Panc1 (cell line): ENCODE data around the gene GJA3.

Experiments used
- CTCF ChIP-seq: fragments of 450-650 bp; IDR thresholded peaks from 2 replicates; pipeline ENCODE4 v1.5.1; 2017; ENCODE audit warnings: mild to moderate bottlenecking
- POLR2AphosphoS5 ChIP-seq: IDR thresholded peaks from 2 replicates; pipeline ENCODE4 v1.6.1; 2012; ENCODE audit warnings: mild to moderate bottlenecking, low read depth, low read length, moderate library complexity
- REST ChIP-seq, 2 experiments: IDR thresholded peaks; 2 replicates each; pipeline ENCODE4 v1.6.1; 2011 to 2012; ENCODE audit warnings: low read depth in 2 of 2, control low read depth in 1 of 2, low read length in 1 of 2, mild to moderate bottlenecking in 1 of 2, moderate library complexity in 1 of 2; ENCODE audit not compliant: insufficient read depth in 1 of 2
- SIN3A ChIP-seq: IDR thresholded peaks from 2 replicates; pipeline ENCODE4 v1.6.1; 2012; ENCODE audit warnings: low read depth, mild to moderate bottlenecking, low read length, moderate library complexity, borderline replicate concordance; ENCODE audit not compliant: insufficient read depth
- TCF7L2 ChIP-seq: IDR thresholded peaks from 2 replicates; pipeline ENCODE4 v1.6.1; 2011; ENCODE audit warnings: mild to moderate bottlenecking, low read depth, low read length, inconsistent platforms

DNA sequence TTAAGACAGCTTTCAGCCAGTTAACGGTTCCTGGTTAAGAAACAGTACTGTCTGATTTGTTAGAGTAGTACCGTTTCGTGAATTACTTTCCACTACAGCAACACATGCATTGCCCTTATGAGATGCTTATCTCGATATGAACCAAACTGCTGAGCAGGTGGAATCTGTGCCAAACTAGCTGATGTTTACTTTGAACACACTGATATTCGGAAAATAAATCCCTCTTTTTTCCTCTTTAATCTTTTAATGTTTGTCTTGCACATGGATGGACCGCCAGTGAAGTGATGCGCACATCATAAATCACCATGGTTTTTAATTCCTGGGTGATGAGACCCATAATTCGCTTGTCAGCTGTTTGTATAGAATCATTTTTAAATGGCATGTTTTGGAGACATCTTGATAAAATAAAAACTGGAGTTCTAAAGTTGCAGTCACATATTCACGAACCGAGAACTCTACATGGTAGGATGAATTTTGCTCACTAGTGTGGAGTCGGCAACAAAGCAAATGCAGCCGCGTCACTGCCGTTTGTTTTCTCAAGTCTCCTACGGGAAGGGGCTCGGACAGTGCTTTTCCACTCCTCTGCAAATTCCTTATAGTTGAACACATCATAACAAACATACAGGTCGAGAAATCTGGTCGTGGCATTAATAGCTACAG is 1.1 kb downstream of the GJA3 start:
- TF ChIP-seq CTCF (no peak), POLR2AphosphoS5 (no peak), TCF7L2 (no peak), SIN3A (no peak), REST (IDR thresholded peaks at IDR 0.05; ENCODE audit: insufficient read depth in 1 of 2, low read depth in 2 of 2, low read length in 1 of 2) (no peak)
